Measurements from ENCODE around the gene ADGRE3.

The ADGRE3 gene

DNA sequence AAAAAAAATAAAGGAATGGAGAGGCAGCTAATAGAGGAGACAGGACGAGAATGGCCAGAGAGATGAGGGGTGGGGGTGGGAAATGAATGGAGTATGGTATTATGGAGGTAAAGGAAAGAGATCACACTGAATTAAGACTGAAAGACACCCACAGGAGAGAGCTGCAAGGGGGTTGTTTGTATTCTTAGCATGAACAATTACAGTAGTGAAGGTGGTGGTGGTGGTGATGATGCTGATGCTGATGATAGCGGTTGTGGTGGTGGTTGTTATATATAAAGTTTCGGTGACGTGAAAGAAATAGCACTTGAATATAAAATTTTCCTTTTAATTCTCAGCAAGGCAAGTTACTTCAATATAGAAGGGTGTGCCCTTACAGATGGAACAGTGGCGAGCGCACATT lies 2.8 kb upstream of the ADGRE3 start:
- Mint-ChIP-seq H3K27me3 (ENCODE audit: low read depth) (peaks cover 17% of the 10 kb centered on the region), H3K27ac (no peak overlapping the region), H3K4me3 (no peak overlapping the region), H3K9me3 (no peaks in the 10 kb centered on the region), H3K4me1 (no peaks in the 10 kb centered on the region), H3K36me3 (ENCODE audit: low read depth) (no peaks in the 10 kb centered on the region)
- TF ChIP-seq, protein P1, sequence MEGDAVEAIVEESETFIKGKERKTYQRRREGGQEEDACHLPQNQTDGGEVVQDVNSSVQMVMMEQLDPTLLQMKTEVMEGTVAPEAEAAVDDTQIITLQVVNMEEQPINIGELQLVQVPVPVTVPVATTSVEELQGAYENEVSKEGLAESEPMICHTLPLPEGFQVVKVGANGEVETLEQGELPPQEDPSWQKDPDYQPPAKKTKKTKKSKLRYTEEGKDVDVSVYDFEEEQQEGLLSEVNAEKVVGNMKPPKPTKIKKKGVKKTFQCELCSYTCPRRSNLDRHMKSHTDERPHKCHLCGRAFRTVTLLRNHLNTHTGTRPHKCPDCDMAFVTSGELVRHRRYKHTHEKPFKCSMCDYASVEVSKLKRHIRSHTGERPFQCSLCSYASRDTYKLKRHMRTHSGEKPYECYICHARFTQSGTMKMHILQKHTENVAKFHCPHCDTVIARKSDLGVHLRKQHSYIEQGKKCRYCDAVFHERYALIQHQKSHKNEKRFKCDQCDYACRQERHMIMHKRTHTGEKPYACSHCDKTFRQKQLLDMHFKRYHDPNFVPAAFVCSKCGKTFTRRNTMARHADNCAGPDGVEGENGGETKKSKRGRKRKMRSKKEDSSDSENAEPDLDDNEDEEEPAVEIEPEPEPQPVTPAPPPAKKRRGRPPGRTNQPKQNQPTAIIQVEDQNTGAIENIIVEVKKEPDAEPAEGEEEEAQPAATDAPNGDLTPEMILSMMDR (IDR thresholded peaks at IDR 0.05; ENCODE audit: unreplicated experiment in 3 of 3): no peak

DNA sequence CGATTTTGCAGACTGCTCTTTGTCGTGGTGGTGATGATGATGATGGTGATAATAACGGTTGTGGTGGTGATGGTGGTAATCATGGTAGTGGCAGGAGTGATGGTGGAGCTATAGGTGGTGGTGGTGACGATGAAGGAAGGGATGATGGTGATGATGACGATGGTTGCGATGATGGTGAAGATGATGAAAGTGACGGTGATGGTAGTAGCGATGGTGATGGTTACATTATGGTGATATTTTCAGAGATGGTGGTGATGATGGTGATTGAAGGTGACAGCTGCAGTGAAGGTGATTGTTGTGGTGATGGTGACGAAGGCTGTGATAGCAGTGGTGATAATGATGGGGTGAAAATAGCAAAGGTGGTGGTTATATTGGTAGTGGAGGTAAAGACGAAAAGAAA lies 2.1 kb upstream of the ADGRE3 start:
- H3K9me3 Mint-ChIP-seq: no peaks in the 10 kb centered on the region
- H3K36me3 Mint-ChIP-seq (ENCODE audit: low read depth): no peaks in the 10 kb centered on the region
- peaks cover 13% of the 10 kb centered on the region for H3K27me3 Mint-ChIP-seq (ENCODE audit: low read depth)
- H3K27ac Mint-ChIP-seq: no peak overlapping the region
- TF ChIP-seq, protein P1 (IDR thresholded peaks at IDR 0.05; ENCODE audit: unreplicated experiment in 3 of 3): no peak
- no peak overlapping the region for H3K4me3 Mint-ChIP-seq
- no peaks in the 10 kb centered on the region for H3K4me1 Mint-ChIP-seq

DNA sequence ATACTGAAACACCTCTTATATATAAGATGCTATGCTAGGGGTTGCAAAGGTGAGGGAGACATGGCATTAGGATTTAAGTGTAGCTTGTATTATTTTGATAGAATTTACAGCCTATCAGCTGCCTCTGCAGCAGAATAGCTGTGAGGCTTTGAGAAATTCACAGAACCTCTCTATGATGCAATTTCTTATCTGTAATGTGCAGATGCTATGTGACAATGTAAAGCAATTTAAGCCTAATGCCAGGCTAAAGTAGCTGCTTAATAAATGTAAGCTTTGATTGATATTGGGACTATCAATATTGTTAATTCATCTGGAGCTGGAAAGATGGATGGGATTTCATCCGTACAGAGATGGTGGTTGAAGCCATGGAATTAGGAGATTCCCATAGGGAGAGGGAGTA lies 1.6 kb downstream of the ADGRE3 start:
- Mint-ChIP-seq H3K9me3 (peaks cover 10% of the 10 kb centered on the region), H3K36me3 (ENCODE audit: low read depth) (no peaks in the 10 kb centered on the region), H3K27ac (no peak overlapping the region), H3K4me3 (no peak overlapping the region), H3K4me1 (no peaks in the 10 kb centered on the region), H3K27me3 (ENCODE audit: low read depth) (peaks cover 30% of the 10 kb centered on the region)
- TF ChIP-seq, protein P1 (IDR thresholded peaks at IDR 0.05; ENCODE audit: unreplicated experiment in 3 of 3): no peak

DNA sequence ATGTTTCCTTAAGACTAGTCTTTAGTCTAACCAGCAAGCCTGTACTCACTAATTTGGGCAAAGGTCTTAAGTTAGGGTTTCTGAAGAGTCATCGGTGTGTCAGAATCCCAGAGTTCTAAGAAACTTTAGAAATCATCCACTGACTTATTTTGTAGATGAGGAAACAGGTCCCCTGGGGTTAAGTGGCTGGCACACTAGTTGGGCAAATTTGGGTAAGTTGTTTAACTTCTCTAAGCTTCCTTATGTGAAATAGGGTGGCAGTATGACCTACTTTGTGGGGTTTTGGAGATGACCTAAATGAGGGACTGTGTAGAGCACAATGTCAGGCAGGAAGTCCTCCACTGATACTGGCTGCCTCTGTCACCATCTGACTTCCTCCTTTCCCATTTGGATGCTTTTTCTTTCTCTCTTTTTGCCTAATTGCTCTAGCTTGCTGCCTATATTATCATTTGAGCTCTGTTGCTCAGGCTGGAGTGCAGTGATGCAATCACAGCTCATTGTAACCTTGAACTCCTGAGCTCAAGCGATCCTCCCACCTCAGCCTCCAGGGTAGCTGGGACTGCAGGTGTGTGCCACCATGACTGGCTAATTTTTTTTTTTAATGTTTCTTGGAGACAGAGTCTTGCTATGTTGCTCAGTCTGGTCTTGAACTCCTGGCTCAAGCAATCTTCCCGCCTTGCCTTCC lies 2.3 kb downstream of the ADGRE3 start:
- no peak overlapping the region for H3K4me3 Mint-ChIP-seq
- no peaks in the 10 kb centered on the region for H3K36me3 Mint-ChIP-seq (ENCODE audit: low read depth)
- H3K27me3 Mint-ChIP-seq (ENCODE audit: low read depth): peaks cover 30% of the 10 kb centered on the region
- no peak overlapping the region for H3K27ac Mint-ChIP-seq
- H3K9me3 Mint-ChIP-seq: peaks cover 10% of the 10 kb centered on the region
- TF ChIP-seq, protein P1 (IDR thresholded peaks at IDR 0.05; ENCODE audit: unreplicated experiment in 3 of 3): no peak
- no peaks in the 10 kb centered on the region for H3K4me1 Mint-ChIP-seq

DNA sequence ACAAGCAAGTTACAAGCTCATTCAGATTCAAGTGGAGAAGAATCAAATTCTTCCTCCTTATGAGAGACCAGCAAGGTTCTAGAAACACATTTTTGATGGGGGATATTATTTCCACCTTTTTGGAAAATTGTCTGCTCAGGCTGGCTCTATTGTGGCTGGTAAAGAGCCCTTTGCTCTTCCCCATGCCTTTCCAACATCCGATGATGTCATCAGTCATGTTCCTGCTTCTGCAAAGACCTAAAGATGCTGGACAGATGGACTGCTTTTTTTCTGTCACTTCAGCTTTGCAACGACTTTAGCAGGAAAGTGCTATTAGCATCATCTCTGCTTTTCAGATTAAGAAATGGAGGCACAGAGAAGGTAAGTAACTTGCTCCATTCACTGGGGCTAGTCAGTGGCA lies 4.2 kb downstream of the ADGRE3 start:
- Mint-ChIP-seq H3K4me3 (no peak overlapping the region), H3K27ac (no peak overlapping the region), H3K27me3 (ENCODE audit: low read depth) (peaks cover 30% of the 10 kb centered on the region), H3K36me3 (ENCODE audit: low read depth) (no peaks in the 10 kb centered on the region), H3K9me3 (peaks cover 10% of the 10 kb centered on the region), H3K4me1 (no peaks in the 10 kb centered on the region)
- TF ChIP-seq, protein P1 (IDR thresholded peaks at IDR 0.05; ENCODE audit: unreplicated experiment in 3 of 3): no peak

DNA sequence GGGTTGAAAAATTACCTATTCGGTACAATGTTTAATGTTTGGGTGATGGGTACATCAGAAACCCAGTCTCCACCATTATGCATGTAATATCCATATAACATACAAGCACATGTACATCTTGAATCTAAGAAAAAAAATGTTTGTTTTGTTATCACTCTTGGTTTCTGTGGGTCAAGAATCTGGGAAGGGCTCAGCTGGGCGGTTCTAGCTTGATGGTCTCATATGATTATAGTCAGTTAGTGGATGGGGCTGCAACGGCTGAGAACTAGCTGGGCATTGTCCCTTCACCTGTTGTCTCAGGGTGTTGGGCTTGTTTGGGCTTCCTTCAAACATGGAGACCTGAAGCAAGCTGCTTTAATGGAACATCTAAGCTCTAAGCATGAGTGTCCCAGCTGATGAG lies 4.7 kb downstream of the ADGRE3 start:
- Mint-ChIP-seq H3K27me3 (ENCODE audit: low read depth) (peaks cover 30% of the 10 kb centered on the region), H3K36me3 (ENCODE audit: low read depth) (no peaks in the 10 kb centered on the region), H3K4me3 (no peak overlapping the region), H3K27ac (no peak overlapping the region), H3K9me3 (peaks cover 10% of the 10 kb centered on the region), H3K4me1 (no peaks in the 10 kb centered on the region)
- TF ChIP-seq, protein P1 (IDR thresholded peaks at IDR 0.05; ENCODE audit: unreplicated experiment in 3 of 3): no peak
